Dedifferentiated amniotic fluid mesenchymal stem cell (primary cell): ENCODE data around the gene CCNJL.
"Not testable (repeated sequence)": the region's sequence is repeated elsewhere in the genome, so short reads cannot be mapped to it uniquely, and the experiment has no call there.

Source experiments
- DNase-seq: peaks from one replicate; pipeline ENCODE4 v3.0.0-alpha.2; 2016; ENCODE audit errors: extremely low spot score

The CCNJL gene

GRCh38 chr5:160312134-160312959 lies at the start of gene CCNJL:
CCNJL (minus strand) TSS chr5:160312564; CDS start chr5:160311923, 641 bp downstream.
- DNase-seq: peak; percentile 23

DNA sequence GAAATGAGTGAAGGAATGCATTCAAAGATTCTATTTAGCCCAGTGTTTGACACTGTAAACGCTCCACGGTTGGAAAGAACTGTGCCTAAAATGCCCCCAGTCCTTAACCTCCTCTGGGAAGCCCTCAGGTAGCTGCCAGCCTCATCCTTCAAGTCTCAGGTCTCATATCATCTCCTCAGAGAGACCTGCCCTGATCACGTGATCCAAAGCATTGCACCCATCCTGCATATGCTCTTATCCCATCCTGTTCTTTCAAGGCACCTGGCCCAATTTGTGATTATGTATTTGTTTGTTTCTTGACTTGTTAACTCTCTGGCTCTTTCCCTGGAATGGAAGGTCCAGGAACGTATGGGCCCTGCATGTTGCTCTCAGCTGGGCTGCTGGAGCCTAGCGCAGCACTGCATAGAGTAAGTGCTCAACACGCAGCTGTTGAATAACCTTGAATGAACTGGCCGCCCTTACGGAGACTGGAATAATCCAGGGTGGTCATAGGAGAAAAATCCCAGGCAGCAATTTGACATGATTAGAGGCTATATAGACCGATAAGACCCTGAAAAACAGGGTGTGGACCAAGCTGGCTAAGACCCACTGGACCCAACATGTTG lies 49.4 kb upstream of the CCNJL start:
- DNase-seq: no peak

DNA sequence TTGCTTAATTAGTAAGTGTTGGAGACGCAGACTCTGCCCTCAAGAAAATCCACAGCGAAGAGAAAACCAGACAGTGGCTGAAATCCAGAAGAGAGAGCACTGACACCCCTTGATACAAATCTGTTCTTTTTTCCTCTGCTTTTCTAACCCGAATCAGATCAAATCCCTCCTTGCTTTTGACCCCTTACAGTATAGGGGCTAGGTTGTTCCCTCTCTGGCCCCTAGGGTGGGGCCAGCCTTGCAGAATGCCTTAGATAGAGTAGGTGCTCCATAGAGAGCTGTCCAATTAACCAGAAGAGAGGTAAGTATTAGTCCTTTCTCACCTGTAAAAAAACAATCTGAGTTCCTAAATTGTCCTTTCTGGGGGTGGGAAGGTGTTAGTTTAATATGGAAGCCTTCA lies 47.9 kb upstream of the CCNJL start:
- no peak for DNase-seq

DNA sequence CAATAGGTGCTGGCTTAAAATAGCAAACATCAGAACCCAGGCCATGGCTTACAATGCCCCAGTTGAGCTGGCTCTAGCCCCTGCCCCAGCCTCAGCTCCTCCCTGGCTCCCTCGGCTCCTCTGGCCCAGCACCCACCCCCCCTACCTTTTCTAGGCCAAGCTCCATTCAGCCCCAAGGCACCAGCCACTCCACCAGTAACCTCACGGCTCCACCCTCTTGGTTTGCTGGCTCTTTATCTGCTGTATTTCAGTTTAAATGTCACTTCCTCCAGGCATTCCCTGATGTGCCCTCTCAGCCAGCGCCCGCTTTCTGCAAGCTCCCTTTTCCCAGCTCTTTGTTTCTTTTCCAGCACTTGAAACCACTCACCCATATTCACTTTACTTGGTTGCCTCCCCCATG lies 47.5 kb upstream of the CCNJL start:
- no peak for DNase-seq

DNA sequence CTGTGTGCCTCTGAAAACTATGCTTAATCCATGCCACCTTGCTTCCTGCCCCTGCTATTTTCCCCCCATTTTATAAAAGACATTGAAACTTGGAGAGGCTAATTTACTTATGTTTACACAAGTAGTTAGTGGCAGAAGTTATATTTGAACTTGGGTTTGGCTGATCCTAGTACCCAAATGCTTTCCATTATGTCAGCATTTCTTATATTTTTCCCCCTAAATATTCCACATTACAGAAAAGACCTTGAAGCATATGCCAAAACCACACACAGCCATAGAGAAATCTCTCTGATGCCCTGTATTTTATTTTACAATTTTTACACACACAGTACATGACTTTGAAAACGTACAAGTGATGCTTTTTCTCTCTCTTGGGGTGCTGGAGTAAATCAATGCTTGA lies 46.9 kb upstream of the CCNJL start:
- no peak for DNase-seq

- no peak for DNase-seq
These were observed 45.6 kb upstream of the CCNJL start for GRCh38 chr5:160357861-160358411.

GRCh38 chr5:160357394-160357793 lies 45.0 kb upstream of the CCNJL start:
- DNase-seq: no peak

DNA sequence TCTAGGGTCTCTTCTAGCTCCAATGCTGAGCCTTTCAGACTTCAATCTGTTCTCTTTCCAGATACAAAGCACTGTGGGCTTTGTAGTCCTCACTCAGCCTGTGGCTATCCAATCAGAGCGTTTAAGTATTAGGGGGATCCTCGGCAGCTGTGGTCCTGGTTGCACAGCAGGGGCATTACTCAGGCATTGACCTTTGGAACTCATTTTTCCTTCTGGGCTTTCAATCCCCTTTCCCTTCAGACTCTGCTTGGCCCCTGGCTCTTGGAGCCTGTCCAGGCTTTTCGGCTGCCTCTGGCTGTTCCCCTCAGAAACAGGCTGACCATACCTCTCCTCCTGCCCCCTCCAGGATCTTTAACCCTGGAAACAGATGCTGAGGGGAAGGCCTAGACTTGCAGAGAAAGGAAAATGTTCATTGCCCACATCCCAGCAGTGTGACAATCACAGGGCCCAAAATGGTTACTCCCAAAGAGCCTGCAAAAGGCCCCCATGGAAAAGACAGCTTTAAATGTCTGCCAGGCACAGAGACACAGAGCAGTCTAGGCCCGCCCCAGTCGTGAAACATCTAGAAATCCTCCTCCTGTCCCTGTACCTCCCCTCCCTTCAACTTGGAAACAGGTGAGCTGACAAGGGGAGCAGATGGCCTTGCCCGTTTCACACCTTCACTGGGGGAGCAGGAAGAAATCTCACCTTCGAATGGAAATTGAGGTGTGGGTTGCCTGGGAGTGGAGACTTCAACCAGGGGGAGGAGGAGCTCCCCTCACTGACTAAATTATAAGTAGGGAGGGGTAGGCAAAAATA lies 44.4 kb upstream of the CCNJL start:
- no peak for DNase-seq

DNA sequence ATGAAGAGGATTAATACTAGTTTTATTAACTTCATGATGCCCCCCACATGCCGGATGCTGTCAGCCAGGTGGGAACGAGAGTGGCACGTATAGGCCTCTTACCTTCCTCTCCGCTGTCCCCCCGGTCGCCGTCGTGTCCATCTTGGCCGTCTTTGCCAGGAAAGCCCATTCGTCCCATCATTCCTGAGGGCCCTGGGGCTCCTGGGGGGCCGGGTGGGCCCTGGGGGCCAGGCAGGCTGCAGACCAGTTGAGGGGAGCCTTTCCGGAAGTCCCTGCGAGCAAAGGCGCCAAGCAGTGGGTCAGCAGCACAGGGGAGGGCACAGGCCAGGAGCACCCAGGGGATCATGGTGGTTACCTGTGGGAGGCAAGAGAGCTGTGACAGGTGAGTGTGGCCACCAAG lies 42.3 kb upstream of the CCNJL start:
- no peak for DNase-seq

DNA sequence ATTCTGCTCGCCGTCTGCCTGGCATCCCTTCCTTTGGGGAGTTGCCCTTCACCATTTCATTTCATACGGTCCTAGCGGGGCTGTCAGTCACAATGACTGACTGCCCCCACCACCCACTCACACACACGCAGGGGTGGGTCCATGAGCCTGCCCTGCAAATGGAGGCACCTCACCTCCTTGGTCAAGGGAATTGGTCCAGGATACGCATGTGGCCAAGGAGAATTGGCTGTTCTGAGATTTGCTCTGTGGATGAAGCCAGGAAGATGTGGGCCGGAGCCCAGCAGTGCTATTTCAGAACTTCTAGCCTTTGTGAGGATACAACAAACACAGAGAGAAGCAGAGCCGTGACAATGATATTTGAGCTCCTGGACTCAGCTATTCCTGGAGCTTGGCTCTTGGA lies 41.0 kb upstream of the CCNJL start:
- DNase-seq: no peak

DNA sequence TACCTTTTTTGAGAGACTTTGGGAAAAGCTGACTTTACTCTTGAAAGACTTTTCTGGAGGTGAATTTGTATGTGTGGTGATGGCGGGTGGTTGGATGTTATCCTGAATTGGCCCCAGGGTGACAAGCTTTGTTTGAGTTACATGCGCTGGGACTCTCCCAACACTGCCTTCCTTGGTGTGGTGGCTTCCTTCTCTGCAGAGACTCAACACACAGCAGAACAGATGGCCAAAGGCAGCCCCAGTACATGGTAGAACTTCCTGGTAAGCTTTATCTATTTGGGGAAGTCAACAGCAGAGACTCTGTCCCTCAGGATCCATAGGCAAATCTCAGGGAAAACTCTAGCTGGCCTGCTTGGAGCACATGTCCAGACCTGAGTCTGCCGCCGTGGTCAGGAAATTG lies 39.9 kb upstream of the CCNJL start:
- no peak for DNase-seq

- no peak for DNase-seq
These were observed 37.6 kb upstream of the CCNJL start for GRCh38 chr5:160349935-160350303.

DNA sequence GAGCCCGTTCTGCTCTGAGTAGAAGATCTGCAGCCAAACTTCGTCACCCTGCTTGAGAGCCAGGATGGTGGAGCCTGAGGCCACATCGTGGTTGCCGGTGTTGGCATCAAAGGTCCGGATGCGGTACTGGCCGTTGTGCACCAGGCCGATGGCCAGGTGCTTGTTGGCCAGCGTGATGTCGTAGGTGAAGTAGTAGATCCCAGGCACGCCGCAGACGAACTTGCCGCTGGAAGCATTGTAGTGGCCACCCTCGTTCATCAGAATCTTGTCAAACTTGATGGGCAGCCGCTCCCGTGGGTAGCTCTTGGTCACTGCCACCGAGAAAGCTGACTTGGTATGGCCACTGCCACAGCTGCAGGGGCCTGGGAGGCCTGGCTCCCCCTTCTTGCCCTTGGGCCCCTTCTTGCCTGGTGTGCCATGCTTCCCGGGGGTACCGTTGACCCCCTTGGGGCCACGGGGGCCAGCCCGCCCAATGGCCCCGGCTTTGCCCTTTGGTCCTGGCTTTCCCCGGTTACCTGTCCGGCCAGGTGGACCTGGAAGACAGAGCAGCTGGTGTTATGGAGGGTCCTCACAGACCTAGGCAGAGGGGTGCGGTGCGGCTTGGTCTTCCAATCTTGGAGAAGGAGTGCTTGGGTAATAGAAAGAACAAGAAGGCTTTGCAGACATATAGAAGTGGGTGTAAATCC lies 37.0 kb upstream of the CCNJL start:
- no peak for DNase-seq

DNA sequence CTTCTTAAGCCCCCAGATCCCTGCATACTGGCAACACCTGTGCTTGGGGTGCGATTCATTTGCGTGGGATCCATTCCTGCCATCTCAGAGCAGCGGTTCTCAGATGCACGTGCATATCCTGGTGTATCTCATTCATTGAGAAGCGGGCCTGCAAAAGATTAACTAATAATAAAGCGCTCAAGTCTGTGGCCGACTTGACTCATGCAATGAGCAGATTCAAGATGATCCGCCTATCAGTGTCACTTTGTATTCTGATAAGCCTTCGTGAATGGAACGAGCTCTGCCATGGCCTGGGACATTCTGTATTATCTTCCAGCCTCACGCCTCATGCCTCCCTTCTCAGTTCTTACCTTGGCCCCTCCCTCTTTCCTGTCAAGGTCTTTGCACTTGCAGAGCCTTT lies 35.7 kb upstream of the CCNJL start:
- no peak for DNase-seq

DNA sequence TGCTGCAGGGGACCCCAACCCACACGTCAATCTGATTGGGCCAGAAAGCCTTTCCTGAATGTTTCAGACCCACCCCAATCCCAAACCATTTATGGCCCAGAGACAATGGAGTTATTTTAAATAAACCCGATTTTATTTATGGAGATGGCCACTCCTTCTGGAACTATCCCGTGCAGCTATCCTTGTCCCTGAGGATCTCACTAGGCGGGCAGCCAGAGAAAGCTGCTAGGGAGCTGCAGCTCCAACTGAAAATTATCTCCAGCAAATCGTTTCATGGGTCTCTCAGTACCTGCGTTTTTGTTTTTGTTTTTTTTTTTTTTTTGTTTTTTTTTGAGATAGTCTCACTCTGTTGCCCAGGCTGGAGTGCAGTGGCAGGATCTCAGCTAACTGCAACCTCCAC lies 35.1 kb upstream of the CCNJL start:
- no peak for DNase-seq

- DNase-seq: no peak
These were observed 30.1 kb upstream of the CCNJL start for GRCh38 chr5:160342413-160342941.

DNA sequence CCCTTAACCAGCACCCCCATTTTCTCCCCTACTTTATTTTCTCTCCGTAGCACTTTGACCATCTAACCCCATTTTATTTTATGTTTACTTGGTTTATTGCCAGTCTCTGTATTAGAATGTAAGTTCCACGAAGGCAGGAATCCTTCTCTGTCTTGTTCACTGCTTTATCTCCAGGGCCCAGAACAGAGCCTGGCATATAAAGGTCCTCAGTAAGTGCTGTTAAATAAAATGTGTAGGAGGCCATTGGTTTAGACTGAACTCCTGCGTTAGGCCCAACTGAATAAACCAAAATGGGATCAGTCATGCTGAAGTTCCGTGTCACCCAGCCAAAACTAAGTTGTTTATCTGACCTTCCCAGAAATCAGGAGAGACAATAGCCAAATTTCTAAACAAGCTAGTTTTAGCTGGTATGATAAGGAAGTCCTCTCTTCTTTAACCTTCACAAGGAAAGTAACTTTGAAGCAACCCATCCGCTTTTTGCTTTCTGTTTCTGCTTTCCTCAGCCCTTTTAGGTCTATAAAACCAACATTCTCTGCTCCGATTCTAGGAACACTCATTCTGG lies 29.0 kb upstream of the CCNJL start:
- no peak for DNase-seq

DNA sequence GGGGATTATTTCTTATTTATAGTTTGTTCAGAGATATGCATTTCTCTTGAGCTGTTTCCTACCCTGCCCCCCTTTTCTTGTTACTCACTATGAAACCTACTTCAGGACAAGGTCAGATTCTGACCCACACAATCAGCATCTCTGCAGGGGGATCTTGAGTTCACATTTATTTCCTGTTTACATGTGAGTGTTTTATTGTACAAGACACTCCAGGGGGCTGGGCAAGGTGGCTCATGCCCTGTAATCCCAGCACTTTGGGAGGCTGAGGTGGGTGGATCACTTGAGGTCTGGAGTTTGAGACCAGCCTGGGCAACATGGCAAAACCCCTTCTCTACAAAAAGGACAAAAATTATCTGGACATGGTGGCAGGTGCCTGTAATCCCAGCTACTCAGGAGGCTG lies 28.1 kb upstream of the CCNJL start:
- not testable (repeated sequence) for DNase-seq

- DNase-seq: no peak
These were observed 27.2 kb upstream of the CCNJL start for GRCh38 chr5:160339406-160340130.

- DNase-seq: not testable (repeated sequence)
These were observed 22.4 kb upstream of the CCNJL start for GRCh38 chr5:160334716-160335115.

GRCh38 chr5:160333721-160334120 lies 21.4 kb upstream of the CCNJL start:
- no peak for DNase-seq
